ENCODE data around the gene MCF2.

GRCh38 chrX:139692908-139693307 lies 15.1 kb downstream of the MCF2 start:
- TF ChIP-seq CTCF (IDR thresholded peaks at IDR 0.05) (no peak), POLR2AphosphoS5 (IDR thresholded peaks at IDR 0.05) (no peak)
